Choroid plexus epithelial cell (primary cell): ENCODE measurements around the gene AJM1.

Experiments used
- DNase-seq: peaks from one replicate; pipeline ENCODE4 v3.0.0-alpha.2; 2010; ENCODE audit warnings: low read depth
- H3K4me3 ChIP-seq: 2 replicates; pipeline ENCODE4 v1.5.1; 2011; ENCODE audit warnings: low read depth, mild to moderate bottlenecking, control low read depth, low read length, moderate library complexity
- TF ChIP-seq, protein P1 (sequence below): conservative IDR thresholded peaks from 2 replicates; pipeline ENCODE4 v1.5.1; 2011; ENCODE audit warnings: low read depth, mild to moderate bottlenecking, control low read depth, inconsistent platforms, low read length, moderate library complexity

AJM1 gene

DNA sequence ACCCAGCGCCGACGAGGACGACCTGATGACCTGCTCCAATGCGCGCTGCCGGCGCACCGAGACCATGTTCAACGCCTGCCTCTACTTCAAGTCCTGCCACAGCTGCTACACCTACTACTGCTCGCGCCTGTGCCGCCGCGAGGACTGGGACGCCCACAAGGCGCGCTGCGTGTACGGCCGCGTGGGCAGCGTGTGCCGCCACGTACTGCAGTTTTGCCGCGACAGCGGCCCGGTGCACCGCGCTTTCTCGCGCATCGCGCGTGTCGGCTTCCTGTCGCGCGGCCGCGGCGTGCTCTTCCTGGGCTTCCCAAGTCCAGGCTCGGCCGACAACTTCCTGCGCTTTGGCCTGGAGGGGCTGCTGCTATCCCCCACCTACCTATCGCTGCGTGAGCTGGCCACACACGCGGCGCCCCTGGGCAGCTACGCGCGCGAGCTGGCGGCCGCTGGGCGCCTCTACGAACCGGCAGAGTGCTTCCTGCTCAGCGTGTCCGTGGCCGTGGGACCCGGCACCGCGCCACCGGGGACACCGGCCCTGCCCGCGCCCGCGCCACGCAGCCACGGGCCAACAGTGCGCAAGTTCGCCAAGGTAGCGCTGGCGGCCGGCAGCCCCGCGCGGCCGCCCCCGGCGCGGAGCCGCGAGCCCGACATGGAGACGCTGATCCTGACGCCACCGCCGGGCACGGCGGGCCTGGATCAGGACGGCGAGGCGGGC lies 4.3 kb downstream of the AJM1 start:
- TF ChIP-seq, protein P1, sequence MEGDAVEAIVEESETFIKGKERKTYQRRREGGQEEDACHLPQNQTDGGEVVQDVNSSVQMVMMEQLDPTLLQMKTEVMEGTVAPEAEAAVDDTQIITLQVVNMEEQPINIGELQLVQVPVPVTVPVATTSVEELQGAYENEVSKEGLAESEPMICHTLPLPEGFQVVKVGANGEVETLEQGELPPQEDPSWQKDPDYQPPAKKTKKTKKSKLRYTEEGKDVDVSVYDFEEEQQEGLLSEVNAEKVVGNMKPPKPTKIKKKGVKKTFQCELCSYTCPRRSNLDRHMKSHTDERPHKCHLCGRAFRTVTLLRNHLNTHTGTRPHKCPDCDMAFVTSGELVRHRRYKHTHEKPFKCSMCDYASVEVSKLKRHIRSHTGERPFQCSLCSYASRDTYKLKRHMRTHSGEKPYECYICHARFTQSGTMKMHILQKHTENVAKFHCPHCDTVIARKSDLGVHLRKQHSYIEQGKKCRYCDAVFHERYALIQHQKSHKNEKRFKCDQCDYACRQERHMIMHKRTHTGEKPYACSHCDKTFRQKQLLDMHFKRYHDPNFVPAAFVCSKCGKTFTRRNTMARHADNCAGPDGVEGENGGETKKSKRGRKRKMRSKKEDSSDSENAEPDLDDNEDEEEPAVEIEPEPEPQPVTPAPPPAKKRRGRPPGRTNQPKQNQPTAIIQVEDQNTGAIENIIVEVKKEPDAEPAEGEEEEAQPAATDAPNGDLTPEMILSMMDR = no peak
- no peak for DNase-seq
- peak overlapping the region; percentile 30 for H3K4me3 ChIP-seq

- peak overlapping the region; percentile 91 for H3K4me3 ChIP-seq
- DNase-seq = peak; percentile 72
- TF ChIP-seq, protein P1 = no peak
Measured at GRCh38 chr9:136847088-136847825, 5.0 kb downstream of the AJM1 start.

DNA sequence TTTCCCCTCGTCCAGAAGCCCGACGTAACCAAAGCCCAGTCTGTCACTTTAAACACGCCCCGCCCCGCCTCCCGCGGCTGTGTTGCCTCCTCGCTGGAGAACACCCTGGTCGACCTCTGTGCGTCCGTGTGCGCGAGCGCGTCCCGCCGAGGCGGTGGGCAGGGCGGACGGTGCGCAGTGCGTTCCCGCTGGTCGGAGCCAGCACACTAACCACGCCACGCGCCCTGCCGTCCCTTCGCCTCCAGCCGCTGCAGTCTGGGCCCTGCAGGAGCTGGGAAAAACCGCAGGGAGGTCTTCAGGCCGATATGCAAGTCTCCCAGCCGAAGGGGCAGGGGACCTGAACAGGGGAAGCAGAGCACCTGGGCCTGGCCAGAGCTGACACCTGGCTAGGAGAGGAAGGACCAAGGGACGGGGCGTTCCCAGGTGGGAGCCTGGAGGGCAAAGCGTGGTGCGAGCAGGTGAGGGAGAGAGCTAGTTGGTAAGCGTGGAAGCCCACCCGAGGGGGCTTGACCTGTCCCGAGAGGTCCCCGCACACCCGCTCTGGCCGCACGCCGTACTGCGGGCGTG lies 5.6 kb downstream of the AJM1 start:
- H3K4me3 ChIP-seq = peak overlapping the region; percentile 91
- TF ChIP-seq, protein P1 = no peak
- DNase-seq = peak; percentile 90

GRCh38 chr9:136848393-136849037 lies 6.2 kb downstream of the AJM1 start:
- TF ChIP-seq, protein P1 = no peak
- peak overlapping the region; percentile 91 for H3K4me3 ChIP-seq
- peak; percentile 54 for DNase-seq

- TF ChIP-seq, protein P1 = no peak
- peak; percentile 100 for DNase-seq
- peak within 1 kb of the TSS; percentile 91 for H3K4me3 ChIP-seq
Measured at GRCh38 chr9:136849038-136849959, 7.0 kb downstream of the AJM1 start, which contains the start of gene PHPT1. PHPT1 (plus strand) TSS chr9:136849409; CDS start chr9:136849431, 22 bp downstream.
